ENCODE data around the gene ADIPOQ.

DNA sequence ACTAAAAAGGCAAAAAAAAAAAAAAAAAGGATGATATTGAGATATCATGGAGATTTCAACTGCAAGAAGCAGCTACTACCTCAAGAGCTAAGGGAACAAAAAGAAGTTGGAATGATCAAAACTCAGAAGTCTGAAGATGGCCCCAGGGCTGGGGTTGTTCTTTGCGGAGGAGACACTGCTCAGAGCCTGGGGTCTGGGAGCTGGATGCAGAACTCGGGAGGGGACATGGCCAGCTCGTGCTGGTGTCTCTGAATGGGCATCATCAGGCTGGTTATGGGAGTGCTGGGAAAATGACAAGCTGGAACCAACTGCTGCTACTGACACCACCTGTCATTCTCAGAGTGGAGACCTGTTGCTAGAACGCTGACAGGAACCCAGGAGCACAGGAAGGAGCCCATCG, 14.2 kb upstream of the ADIPOQ start:
- TF ChIP-seq, protein P1, sequence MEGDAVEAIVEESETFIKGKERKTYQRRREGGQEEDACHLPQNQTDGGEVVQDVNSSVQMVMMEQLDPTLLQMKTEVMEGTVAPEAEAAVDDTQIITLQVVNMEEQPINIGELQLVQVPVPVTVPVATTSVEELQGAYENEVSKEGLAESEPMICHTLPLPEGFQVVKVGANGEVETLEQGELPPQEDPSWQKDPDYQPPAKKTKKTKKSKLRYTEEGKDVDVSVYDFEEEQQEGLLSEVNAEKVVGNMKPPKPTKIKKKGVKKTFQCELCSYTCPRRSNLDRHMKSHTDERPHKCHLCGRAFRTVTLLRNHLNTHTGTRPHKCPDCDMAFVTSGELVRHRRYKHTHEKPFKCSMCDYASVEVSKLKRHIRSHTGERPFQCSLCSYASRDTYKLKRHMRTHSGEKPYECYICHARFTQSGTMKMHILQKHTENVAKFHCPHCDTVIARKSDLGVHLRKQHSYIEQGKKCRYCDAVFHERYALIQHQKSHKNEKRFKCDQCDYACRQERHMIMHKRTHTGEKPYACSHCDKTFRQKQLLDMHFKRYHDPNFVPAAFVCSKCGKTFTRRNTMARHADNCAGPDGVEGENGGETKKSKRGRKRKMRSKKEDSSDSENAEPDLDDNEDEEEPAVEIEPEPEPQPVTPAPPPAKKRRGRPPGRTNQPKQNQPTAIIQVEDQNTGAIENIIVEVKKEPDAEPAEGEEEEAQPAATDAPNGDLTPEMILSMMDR (conservative IDR thresholded peaks at IDR 0.05; ENCODE audit: low read depth, low read length), result no peak
- TF ChIP-seq EZH2phosphoT487 (IDR thresholded peaks at IDR 0.05; ENCODE audit: borderline replicate concordance, low read length), result no peak
